CD4-positive, alpha-beta T cell treated with Interferon alpha-2 for 1 hour (primary cell): Measurements from ENCODE around the gene GTPBP2.

Experiments used
- DNase-seq, 2 donors: peaks; one replicate each; pipeline ENCODE4 v3.0.0-alpha.2; 2020 to 2022

Gene GTPBP2

GRCh38 chr6:43575105-43575771, 53.8 kb downstream of the GTPBP2 start:
- DNase-seq = peak in 1 of 2 donors; percentile 10

GRCh38 chr6:43572015-43572414, 57.0 kb downstream of the GTPBP2 start:
- no peak for DNase-seq

- DNase-seq = no peak
Observed at GRCh38 chr6:43570876-43571441, 58.1 kb downstream of the GTPBP2 start.
